ENCODE measurements around the gene SAP30BP.

Gene SAP30BP

DNA sequence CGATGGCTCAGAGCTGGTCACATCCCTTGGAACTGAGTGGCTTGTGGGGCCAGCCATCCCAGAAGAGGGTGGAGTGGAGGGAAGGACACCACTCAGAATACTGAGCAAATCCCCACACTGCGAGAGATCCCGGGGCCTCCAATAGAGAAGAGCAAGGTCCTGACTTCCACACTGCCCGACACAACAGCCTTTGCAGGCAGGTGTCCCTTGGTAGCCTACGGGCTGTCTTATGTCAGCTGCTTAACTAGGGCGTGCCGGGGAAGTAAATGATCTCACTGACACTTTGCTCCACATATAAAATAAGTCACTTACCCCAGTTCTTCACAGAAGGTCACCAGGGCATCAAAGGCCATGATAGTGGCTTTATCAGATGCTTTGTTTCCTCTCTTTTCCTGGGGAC lies 16.3 kb upstream of the SAP30BP start:
- DNase-seq, result no peak

DNA sequence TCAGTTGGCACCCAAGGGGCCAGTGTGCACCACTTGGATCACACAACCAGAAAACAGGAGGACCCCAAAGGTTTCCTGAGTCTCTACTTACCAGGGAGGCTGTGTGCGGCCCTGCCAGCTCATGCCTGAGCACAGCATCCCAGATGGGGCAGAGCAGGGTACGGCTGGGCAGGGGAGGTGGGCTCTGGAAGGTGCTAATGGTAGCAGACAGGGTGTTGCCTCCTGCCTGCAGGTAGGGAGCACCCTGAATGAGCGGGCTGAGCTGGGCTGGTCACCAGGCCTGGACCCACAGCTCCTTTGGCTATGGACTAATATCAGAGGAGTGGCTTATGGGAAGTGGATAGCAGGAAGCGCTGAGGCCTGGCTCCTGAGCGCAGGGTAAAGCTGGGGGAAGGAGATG lies 14.8 kb upstream of the SAP30BP start:
- no peak for DNase-seq

- peak; percentile 28 to 37 for DNase-seq
Measured at GRCh38 chr17:75652934-75653549, 14.1 kb upstream of the SAP30BP start.

GRCh38 chr17:75654176-75654575 lies 13.0 kb upstream of the SAP30BP start:
- DNase-seq, result no peak

DNA sequence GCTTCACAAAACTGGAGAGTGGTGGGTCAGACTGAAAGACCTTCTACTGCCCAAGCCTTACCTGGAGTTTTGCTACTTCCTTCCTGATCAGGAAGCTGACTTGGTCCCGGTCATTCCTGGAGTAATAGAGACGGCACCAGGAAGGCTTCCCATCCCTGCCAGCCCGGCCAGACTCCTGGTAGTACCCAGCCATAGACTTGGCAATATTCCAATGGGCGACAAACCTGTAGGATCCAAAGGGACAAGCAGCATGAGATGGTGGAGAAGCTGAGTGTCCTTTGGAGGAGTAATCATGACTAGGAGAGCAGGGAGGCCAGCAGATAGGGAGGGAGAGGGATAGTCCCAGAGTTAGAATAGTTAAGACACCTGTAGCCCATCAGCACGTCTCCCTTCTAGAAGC lies 8.9 kb upstream of the SAP30BP start:
- no peak for DNase-seq

DNA sequence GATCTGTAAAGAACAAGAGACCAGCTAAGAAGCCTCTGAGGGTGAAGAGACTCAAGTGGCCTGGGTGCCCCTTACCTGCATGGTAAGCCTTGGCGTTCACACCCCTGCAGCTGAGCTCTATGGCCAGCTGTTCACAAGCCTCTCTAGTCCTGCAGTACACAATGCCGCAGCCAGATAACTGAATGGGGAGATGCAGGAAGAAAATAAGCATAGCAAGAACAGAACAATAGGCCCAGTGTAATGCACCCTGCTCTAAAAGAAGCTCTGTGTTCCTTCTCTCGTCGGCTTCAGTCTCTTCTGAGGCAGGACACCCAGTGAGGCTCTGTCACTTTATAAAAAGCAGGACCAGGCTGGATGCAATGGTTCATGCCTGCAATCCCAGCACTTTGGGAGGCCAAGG lies 5.6 kb upstream of the SAP30BP start:
- no peak for DNase-seq

DNA sequence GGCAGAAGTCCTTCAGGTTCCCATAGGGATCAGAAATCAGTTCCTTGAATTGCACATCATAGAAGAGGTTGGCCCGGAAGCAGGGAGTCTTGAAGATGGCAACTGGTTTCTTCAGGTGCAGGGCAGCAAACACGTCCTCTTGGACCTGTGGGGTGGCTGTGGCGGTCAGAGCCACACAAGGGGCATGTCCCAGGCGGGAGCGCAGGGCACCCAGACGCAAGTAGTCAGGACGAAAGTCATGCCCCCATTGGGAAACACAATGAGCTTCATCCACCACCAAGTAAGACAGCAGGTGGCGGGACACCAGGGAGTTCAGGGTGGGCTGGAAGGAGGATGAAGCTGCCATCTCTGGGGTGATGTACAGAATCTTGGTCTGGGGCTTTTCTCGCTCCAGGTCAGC lies 4.6 kb upstream of the SAP30BP start:
- no peak for DNase-seq

GRCh38 chr17:75664099-75664549 lies 3.0 kb upstream of the SAP30BP start:
- peak in 1 of 2 donors; percentile 38 for DNase-seq

DNA sequence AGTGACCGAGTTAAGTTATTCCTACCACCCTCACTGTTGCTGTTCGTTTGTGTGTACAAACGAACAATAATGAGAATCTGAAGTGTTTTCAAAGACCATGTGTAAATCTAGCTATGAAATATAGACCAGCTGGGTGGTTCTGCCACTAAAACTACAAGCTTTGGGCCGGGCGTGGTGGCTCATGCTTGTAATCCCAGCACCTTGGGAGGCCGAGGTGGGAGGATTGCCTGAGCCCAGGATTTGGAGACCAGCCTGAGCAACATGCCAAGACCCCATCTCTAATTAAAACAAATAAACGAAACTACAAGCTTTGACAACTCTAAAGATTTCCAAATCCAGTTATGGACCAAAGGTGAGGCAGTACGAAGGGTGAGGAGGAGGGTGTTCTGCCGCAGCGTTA lies 1.2 kb upstream of the SAP30BP start:
- no peak for DNase-seq

- DNase-seq, result no peak
Measured at GRCh38 chr17:75667825-75668224, 687 bp downstream of the SAP30BP start.

- no peak for DNase-seq
Measured at GRCh38 chr17:75668489-75668888, 1.4 kb downstream of the SAP30BP start.

DNA sequence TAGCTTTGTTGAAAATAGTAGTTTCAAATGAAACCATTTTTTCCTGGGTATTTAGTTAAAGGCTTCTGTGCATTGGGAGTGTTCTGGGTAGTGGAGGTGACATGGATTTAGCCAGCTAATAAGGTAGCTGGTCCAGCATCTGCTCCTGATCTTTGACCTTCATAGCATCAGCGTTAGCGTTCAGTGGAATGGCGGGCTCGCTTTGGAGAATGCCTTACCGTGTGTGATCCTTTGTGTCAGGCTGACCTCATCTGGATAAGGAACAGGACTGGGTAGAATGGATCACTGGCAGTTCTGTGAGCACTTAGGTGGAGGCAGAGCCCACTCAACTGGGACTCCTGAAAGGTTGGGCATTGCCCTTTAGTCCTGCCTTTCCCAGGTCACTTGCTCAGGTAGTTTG lies 3.7 kb downstream of the SAP30BP start:
- DNase-seq, result no peak

GRCh38 chr17:75672011-75672410 lies 4.9 kb downstream of the SAP30BP start:
- no peak for DNase-seq

GRCh38 chr17:75673487-75673886 lies 6.3 kb downstream of the SAP30BP start:
- no peak for DNase-seq

DNA sequence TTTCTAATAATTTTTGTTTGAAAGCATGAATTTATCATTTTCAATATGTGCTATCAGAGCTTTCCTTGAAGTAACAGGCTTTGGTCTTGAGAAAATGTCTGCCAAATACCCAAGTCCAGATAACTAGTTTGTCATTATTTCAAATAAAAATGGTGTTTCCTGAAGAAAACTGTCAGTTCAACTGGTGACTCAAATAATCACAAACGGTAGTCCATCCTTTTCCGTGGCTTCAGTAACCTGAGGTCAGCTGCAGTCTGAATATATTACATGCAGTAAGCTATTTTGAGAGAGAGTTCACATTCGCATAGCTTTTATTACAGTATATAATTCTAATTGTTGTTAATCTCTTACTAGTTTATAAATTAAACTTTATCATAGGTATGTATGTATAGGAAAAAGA lies 9.3 kb downstream of the SAP30BP start:
- no peak for DNase-seq

DNA sequence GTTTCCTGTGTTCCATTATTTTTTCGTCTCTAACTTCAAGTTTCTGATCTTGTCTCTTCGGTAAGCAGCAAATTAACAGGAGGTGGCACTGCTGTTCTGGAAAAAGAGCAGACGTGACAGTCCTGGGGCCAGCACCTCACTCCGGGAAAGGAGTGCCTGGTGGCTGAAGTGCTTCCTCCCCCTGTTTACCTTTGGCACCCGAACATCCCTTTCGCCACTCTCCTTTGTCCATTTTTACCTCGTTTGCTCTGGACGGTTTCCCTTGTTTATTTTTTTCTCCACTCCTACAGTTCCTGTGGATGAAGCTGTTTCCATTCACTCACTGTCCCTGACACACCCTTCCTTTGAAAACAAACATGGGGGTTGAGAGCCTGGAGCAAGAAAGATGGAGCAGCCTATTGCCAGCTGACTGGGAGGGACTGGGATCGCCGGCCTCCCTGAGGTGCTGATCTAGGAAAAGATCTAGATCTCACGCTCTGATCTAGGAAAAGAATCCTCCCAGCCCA lies 12.6 kb downstream of the SAP30BP start:
- DNase-seq, result no peak

- no peak for DNase-seq
Measured at GRCh38 chr17:75680431-75680830, 13.3 kb downstream of the SAP30BP start.

DNA sequence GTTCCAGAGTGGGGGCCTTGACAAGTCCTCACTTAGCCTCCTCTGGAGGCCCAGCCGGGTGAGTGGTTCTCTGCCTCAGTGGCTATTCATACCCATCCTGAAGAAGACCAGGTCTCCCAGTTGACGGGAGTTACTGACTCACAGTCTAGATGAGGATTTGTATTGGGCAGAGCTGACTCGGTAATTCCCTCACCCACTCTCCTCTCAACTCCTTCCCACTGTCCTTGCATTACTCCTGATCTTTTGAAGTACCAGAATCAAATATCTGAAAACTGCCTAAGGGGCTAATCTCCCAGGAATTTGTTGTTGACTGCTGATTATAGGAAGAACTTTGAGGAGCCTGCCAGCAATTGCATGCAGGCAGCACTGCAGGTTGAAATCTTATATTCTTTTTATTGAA lies 14.2 kb downstream of the SAP30BP start:
- no peak for DNase-seq

DNA sequence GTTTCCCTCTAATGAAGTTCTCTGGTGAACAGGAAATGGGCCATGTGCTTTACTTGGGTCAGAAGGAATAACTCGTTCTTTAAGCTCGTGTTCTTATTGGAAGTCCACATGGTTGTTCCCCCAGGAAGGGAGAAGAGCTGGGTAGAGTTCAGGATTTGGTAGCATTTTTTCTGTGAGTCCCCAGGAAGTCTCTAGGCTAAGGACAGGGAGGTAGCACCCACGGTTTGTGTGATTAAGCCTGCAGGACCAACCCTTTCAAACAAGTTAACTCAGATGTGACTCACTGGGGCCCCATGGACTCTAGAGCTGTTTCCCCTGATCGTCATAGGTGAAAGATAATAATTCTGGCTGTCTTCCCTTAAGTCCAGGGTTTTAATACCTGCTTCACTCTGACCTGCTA lies 16.4 kb downstream of the SAP30BP start:
- no peak for DNase-seq

DNA sequence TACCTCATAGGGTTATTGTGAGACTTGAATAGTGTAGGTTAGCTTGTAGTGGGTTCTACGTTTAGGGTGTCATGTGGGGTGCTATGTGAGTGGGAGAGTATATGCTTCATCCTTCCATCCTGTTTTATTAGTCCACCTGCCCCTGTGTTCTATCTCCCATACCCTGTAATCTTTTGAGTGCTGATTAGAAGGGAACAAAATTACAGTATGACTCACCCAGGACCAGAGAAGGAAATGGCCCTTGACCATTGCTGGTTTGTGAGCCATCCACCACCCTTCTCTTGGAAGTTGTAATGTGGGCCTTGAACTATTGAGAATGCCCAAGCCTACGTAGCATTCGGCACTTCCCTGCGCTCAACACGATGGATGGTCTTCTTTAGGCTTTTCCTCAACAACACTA lies 17.1 kb downstream of the SAP30BP start:
- no peak for DNase-seq

DNA sequence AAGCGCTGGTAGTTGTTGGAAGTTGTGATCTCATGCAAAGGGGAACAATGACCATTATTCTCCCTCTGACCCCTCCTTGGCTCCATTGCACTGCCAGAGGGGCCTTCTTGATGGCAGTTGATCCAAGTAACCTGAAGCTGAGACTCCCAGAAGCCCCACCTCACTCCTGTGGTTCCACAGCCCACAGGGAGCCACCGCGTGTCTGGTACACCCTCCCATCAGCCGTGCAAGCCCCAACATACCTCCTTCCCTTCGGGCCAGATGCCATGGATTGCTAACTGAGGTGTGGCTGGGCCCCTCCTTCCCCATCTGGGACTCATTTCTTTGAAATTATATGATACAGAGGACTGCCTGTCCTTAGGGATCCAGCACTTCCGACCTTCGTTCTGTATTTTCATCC lies 17.8 kb downstream of the SAP30BP start:
- no peak for DNase-seq

GRCh38 chr17:75685499-75685898 lies 18.4 kb downstream of the SAP30BP start:
- DNase-seq, result no peak

DNA sequence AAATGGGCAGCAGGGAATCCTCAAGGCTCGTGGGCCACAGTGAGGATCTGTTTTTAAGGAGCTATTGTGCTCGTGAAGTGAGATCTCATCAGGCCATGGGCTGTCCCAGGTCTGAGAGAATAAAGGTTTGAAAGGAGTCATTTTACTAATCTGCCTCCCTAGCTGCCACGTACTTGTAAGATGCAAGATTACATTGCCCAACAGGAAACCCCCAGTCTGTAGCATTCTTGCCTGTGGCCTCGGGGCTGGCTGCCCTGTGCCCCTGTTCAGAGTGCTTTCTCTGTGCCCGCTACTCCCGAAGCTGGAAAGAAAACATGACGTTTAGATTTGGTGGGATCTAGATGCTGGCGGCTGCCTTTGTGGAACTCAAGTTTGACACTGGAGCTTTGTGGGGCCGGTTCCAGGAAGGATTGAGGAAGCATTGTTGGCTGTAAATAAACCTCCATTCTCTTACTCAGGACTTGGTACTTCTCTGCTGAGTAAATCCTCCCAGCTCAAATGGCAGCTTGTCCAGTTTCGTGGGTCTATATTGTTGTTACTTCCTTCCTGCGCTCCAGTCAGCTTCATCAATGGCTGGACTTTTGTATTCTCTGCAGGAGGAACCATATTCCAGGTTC lies 21.2 kb downstream of the SAP30BP start:
- DNase-seq, result peak in 1 of 2 donors; percentile 10

- DNase-seq, result peak; percentile 45 to 54
Measured at GRCh38 chr17:75689441-75689873, 22.3 kb downstream of the SAP30BP start.

- DNase-seq, result no peak
Measured at GRCh38 chr17:75691371-75691791, 24.2 kb downstream of the SAP30BP start.

Measured in CD4-positive, alpha-beta T cell treated with Interferon alpha-2 for 1 hour (primary cell).